Cortex of kidney (tissue), 1 donor: Measurements from ENCODE around the gene CPZ.
"Not testable (repeated sequence)": the region's sequence is repeated elsewhere in the genome, so short reads cannot be mapped to it uniquely, and the experiment has no call there.

ENCODE experiments used
- DNase-seq: peaks from one replicate; lab custom pipeline; 2025; lab: John Stamatoyannopoulos, UW

The CPZ gene

GRCh38 chr4:8557151-8558076 is 35.2 kb upstream of the CPZ start:
- DNase-seq = no peak

- no peak for DNase-seq
Observed at GRCh38 chr4:8558080-8558960, 34.2 kb upstream of the CPZ start.

- DNase-seq = no peak
Observed at GRCh38 chr4:8559011-8559410, 33.6 kb upstream of the CPZ start.

GRCh38 chr4:8559524-8560264 is 32.9 kb upstream of the CPZ start:
- DNase-seq = no peak

- no peak for DNase-seq
Observed at GRCh38 chr4:8560265-8561047, 32.1 kb upstream of the CPZ start.

GRCh38 chr4:8564595-8564994 is 28.0 kb upstream of the CPZ start:
- no peak for DNase-seq

GRCh38 chr4:8568068-8568668 is 24.4 kb upstream of the CPZ start:
- DNase-seq = no peak

GRCh38 chr4:8570201-8570600 is 22.4 kb upstream of the CPZ start:
- DNase-seq = no peak

- DNase-seq = no peak
Observed at GRCh38 chr4:8571702-8572685, 20.6 kb upstream of the CPZ start.

- DNase-seq = no peak
Observed at GRCh38 chr4:8573266-8573665, 19.3 kb upstream of the CPZ start.

GRCh38 chr4:8574796-8575370 is 17.7 kb upstream of the CPZ start:
- no peak for DNase-seq

- DNase-seq = no peak
Observed at GRCh38 chr4:8575457-8575856, 17.1 kb upstream of the CPZ start.

- not testable (repeated sequence) for DNase-seq
Observed at GRCh38 chr4:8576591-8576990, 16.0 kb upstream of the CPZ start.

- no peak for DNase-seq
Observed at GRCh38 chr4:8577046-8577445, 15.5 kb upstream of the CPZ start.

- DNase-seq = no peak
Observed at GRCh38 chr4:8577972-8578371, 14.6 kb upstream of the CPZ start.

GRCh38 chr4:8578717-8579116 is 13.8 kb upstream of the CPZ start:
- DNase-seq = no peak

- DNase-seq = no peak
Observed at GRCh38 chr4:8579526-8580320, 12.8 kb upstream of the CPZ start.

- DNase-seq = no peak
Observed at GRCh38 chr4:8580321-8581093, 12.1 kb upstream of the CPZ start, which contains the start of gene GPR78. TSS of gene GPR78 (plus strand) at chr4:8580392. CDS start at chr4:8580983, 591 bp downstream.
